Liver (tissue), 9 donors: ENCODE measurements around the gene MRAP2. TPM values are rescaled to one million over a fixed set of nuclear protein-coding genes. Genes with fewer than 3 reads are reported as not detected.

Experiments
- DNase-seq: peaks from one replicate; pipeline ENCODE4 v3.0.0-alpha.2; 2017; ENCODE audit warnings: low spot score
- H3K27ac ChIP-seq, 2 donors: one replicate each; pipeline ENCODE4 v1.7.0; 2013; ENCODE audit warnings: inconsistent platforms in 2 of 2, low read length in 2 of 2, control low read depth in 1 of 2, low read depth in 1 of 2, mild to moderate bottlenecking in 1 of 2
- H3K27me3 ChIP-seq, 4 donors: one replicate each; pipeline versions ENCODE4 v1.6.1 to v1.7.0; 2013; ENCODE audit warnings: low read length in 3 of 4, inconsistent platforms in 1 of 4, mild to moderate bottlenecking in 1 of 4, moderate library complexity in 1 of 4; ENCODE audit not compliant: control insufficient read depth in 4 of 4, insufficient read depth in 4 of 4
- H3K36me3 ChIP-seq, 4 donors: one replicate each; pipeline versions ENCODE4 v1.6.1 to v1.7.0; 2013; ENCODE audit warnings: low read length in 3 of 4, mild to moderate bottlenecking in 3 of 4, low read depth in 1 of 4, moderate library complexity in 1 of 4; ENCODE audit not compliant: control insufficient read depth in 4 of 4, insufficient read depth in 3 of 4
- H3K4me1 ChIP-seq, 4 donors: one replicate each; pipeline versions ENCODE4 v1.6.1 to v1.7.0; 2013; ENCODE audit warnings: low read length in 3 of 4, mild to moderate bottlenecking in 3 of 4, moderate library complexity in 1 of 4; ENCODE audit not compliant: control insufficient read depth in 4 of 4, insufficient read depth in 4 of 4
- H3K4me3 ChIP-seq, 3 donors: one replicate each; pipeline versions ENCODE4 v1.6.1 to v1.7.0; 2013; ENCODE audit warnings: low read length in 3 of 3, control low read depth in 1 of 3, low read depth in 1 of 3, mild to moderate bottlenecking in 1 of 3
- H3K9ac ChIP-seq, 2 donors: one replicate each; pipeline ENCODE4 v1.7.0; 2013; ENCODE audit warnings: low read length in 2 of 2, mild to moderate bottlenecking in 2 of 2, moderate library complexity in 2 of 2, control low read depth in 1 of 2, low read depth in 1 of 2
- H3K9me3 ChIP-seq, 4 donors: one replicate each; pipeline versions ENCODE4 v1.6.1 to v1.7.0; 2013; ENCODE audit warnings: low read length in 3 of 4; ENCODE audit not compliant: control insufficient read depth in 4 of 4
- EGR1 ChIP-seq, 2 donors: IDR thresholded peaks; 2 replicates each; pipeline ENCODE4 v1.6.1; 2016 to 2018; ENCODE audit warnings: antibody characterized with exemption in 2 of 2, low read depth in 2 of 2
- GABPA ChIP-seq, 2 donors: IDR thresholded peaks in 1 of 2; conservative IDR thresholded peaks in 1 of 2; 2 replicates each; pipeline ENCODE4 v1.6.1; 2016; ENCODE audit warnings: antibody characterized with exemption in 2 of 2, mild to moderate bottlenecking in 1 of 2, moderate library complexity in 1 of 2
- HNF4A ChIP-seq, 2 donors: conservative IDR thresholded peaks; 2 replicates each; pipeline ENCODE4 v1.6.1; 2016; ENCODE audit warnings: antibody characterized with exemption in 2 of 2, mild to moderate bottlenecking in 2 of 2
- NR2F2 ChIP-seq: IDR thresholded peaks from 2 replicates; pipeline ENCODE4 v1.6.1; 2016; ENCODE audit warnings: antibody characterized with exemption
- RAD21 ChIP-seq, 2 donors: IDR thresholded peaks; 2 replicates each; pipeline ENCODE4 v1.6.1; 2016; ENCODE audit warnings: antibody characterized with exemption in 2 of 2, mild to moderate bottlenecking in 2 of 2
- RXRA ChIP-seq, 2 donors: IDR thresholded peaks; 2 replicates each; pipeline ENCODE4 v1.6.1; 2017 to 2018; ENCODE audit warnings: antibody characterized with exemption in 2 of 2, mild to moderate bottlenecking in 1 of 2
- SP1 ChIP-seq: IDR thresholded peaks from 2 replicates; pipeline ENCODE4 v1.6.1; 2018; ENCODE audit warnings: antibody characterized with exemption, mild to moderate bottlenecking
- YY1 ChIP-seq: IDR thresholded peaks from 2 replicates; pipeline ENCODE4 v1.6.1; 2016; ENCODE audit warnings: antibody characterized with exemption, mild to moderate bottlenecking
- WGBS: extraction: QIAGEN DNeasy Blood & Tissue Kit; methylation state at CpG from one replicate; pipeline ENCODE4 v1.1.7; 2013; 5-methylcytosine and 5-hydroxymethylcytosine counted together
- polyA plus RNA-seq, 2 donors: library from polyadenylated mRNA; stranded (reverse) in 1 of 2; unstranded in 1 of 2; fragments of 200-250 nt in 1 of 2; fragments of >200 nt in 1 of 2; fragmentation: Nextera tagmentation in 1 of 2; extraction: Ambion mirVana in 1 of 2; gene quantifications; one replicate each; pipeline versions ENCODE4 v1.2.1 to v1.2.3, GENCODE V29; 2013 to 2015
- total RNA-seq, 2 donors: library from RNA; depleted of rRNA; stranded (reverse); fragments of >200 nt; gene quantifications; one replicate each; pipeline ENCODE4 v1.2.3, GENCODE V29; 2014
- TF ChIP-seq, protein P1 (sequence below): IDR thresholded peaks from 2 replicates; pipeline ENCODE4 v1.6.1; 2016; ENCODE audit warnings: antibody characterized with exemption, mild to moderate bottlenecking
- TF ChIP-seq, protein P2 (sequence below): IDR thresholded peaks from 2 replicates; pipeline ENCODE4 v1.6.1; 2016; ENCODE audit warnings: antibody characterized with exemption
- TF ChIP-seq, protein P3 (sequence below): fragments of 150-350 bp; IDR thresholded peaks from 2 replicates; pipeline ENCODE4 v1.5.1; 2017; ENCODE audit warnings: improper control_type of control experiment, low read depth, low read length; ENCODE audit not compliant: missing input control
- donor health status: healthy.
- donor health status: healthy.
- donor health status: healthy.
- donor health status: healthy.
- donor health status: healthy.

Gene MRAP2
- total and polyA plus RNA-seq, 4 donors: 0.05 to 0.51 (median 0.08) TPM; not detected in 1

DNA sequence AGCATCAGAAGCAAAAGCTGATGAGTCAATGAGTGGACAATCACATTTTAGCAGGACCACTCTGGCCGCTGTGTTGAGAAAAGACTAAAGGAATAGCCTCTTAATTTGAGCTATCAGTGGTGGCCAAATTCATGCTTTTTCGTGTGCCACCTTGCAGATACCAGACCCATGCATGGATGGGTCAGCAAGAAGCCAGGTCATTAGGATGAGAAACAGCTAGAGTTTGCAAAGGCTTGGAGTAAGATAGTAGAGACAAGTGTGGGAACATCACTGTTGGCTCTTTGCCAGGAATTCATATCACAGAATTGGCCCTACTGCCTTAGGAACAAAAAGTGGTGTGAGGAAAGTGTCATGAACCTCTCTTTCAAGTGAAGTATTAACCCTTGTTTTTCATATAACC lies 25.5 kb downstream of the MRAP2 start:
- WGBS: 81% methylated on average over 2 of the region's 2 CpGs
- no peaks in the 10 kb centered on the region for H3K9me3 ChIP-seq
- no peaks in the 10 kb centered on the region for H3K4me1 ChIP-seq
- H3K4me3 ChIP-seq: no peak overlapping the region
- H3K9ac ChIP-seq: no peak overlapping the region
- TF ChIP-seq HNF4A (conservative IDR thresholded peaks at IDR 0.05): no peak
- no peak for TF ChIP-seq YY1
- TF ChIP-seq, protein P1, sequence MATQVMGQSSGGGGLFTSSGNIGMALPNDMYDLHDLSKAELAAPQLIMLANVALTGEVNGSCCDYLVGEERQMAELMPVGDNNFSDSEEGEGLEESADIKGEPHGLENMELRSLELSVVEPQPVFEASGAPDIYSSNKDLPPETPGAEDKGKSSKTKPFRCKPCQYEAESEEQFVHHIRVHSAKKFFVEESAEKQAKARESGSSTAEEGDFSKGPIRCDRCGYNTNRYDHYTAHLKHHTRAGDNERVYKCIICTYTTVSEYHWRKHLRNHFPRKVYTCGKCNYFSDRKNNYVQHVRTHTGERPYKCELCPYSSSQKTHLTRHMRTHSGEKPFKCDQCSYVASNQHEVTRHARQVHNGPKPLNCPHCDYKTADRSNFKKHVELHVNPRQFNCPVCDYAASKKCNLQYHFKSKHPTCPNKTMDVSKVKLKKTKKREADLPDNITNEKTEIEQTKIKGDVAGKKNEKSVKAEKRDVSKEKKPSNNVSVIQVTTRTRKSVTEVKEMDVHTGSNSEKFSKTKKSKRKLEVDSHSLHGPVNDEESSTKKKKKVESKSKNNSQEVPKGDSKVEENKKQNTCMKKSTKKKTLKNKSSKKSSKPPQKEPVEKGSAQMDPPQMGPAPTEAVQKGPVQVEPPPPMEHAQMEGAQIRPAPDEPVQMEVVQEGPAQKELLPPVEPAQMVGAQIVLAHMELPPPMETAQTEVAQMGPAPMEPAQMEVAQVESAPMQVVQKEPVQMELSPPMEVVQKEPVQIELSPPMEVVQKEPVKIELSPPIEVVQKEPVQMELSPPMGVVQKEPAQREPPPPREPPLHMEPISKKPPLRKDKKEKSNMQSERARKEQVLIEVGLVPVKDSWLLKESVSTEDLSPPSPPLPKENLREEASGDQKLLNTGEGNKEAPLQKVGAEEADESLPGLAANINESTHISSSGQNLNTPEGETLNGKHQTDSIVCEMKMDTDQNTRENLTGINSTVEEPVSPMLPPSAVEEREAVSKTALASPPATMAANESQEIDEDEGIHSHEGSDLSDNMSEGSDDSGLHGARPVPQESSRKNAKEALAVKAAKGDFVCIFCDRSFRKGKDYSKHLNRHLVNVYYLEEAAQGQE: no peak
- no peak for TF ChIP-seq SP1
- no peak for TF ChIP-seq EGR1 (IDR thresholded peaks at IDR 0.05; ENCODE audit: low read depth in 2 of 2)
- TF ChIP-seq RXRA (IDR thresholded peaks at IDR 0.05): no peak
- TF ChIP-seq, protein P2, sequence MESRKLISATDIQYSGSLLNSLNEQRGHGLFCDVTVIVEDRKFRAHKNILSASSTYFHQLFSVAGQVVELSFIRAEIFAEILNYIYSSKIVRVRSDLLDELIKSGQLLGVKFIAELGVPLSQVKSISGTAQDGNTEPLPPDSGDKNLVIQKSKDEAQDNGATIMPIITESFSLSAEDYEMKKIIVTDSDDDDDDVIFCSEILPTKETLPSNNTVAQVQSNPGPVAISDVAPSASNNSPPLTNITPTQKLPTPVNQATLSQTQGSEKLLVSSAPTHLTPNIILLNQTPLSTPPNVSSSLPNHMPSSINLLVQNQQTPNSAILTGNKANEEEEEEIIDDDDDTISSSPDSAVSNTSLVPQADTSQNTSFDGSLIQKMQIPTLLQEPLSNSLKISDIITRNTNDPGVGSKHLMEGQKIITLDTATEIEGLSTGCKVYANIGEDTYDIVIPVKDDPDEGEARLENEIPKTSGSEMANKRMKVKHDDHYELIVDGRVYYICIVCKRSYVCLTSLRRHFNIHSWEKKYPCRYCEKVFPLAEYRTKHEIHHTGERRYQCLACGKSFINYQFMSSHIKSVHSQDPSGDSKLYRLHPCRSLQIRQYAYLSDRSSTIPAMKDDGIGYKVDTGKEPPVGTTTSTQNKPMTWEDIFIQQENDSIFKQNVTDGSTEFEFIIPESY: no peak
- TF ChIP-seq RAD21 (IDR thresholded peaks at IDR 0.05): no peak
- TF ChIP-seq NR2F2: no peak
- no peak for TF ChIP-seq GABPA (IDR thresholded peaks at IDR 0.05 in 1 of 2, conservative IDR thresholded peaks at IDR 0.05 in 1 of 2)
- no peaks in the 10 kb centered on the region for H3K36me3 ChIP-seq
- no peak overlapping the region for H3K27ac ChIP-seq
- no peak for DNase-seq
- H3K27me3 ChIP-seq: no peaks in the 10 kb centered on the region

DNA sequence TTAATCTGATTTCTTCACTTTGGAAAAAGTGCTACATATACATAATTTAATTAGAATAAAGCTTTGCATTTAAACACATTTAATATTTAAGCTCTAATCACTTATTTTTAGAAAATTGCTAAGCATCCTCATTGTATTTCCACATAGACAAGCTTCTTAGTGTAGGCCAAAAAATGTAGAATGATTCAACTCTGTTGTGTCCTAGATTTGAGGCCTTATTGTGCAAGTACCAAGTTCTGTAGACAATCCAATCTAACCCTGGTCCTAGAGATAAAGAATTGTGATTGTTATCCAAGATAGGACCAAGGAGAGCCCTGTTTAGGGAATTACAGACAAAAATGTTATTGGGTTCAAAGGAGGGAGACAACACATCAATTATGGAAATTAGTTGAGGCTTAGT lies 27.6 kb downstream of the MRAP2 start:
- DNase-seq: no peak
- Histone ChIP-seq H3K4me3 (no peak overlapping the region), H3K9me3 (no peaks in the 10 kb centered on the region), H3K36me3 (no peaks in the 10 kb centered on the region), H3K27me3 (no peaks in the 10 kb centered on the region), H3K4me1 (no peaks in the 10 kb centered on the region), H3K27ac (no peak overlapping the region), H3K9ac (no peak overlapping the region)
- TF ChIP-seq, protein P3, sequence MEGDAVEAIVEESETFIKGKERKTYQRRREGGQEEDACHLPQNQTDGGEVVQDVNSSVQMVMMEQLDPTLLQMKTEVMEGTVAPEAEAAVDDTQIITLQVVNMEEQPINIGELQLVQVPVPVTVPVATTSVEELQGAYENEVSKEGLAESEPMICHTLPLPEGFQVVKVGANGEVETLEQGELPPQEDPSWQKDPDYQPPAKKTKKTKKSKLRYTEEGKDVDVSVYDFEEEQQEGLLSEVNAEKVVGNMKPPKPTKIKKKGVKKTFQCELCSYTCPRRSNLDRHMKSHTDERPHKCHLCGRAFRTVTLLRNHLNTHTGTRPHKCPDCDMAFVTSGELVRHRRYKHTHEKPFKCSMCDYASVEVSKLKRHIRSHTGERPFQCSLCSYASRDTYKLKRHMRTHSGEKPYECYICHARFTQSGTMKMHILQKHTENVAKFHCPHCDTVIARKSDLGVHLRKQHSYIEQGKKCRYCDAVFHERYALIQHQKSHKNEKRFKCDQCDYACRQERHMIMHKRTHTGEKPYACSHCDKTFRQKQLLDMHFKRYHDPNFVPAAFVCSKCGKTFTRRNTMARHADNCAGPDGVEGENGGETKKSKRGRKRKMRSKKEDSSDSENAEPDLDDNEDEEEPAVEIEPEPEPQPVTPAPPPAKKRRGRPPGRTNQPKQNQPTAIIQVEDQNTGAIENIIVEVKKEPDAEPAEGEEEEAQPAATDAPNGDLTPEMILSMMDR: no peak
- TF ChIP-seq, protein P2: no peak
